Activated T-cell treated with anti-CD3 and anti-CD28 coated beads, Interleukin-2, amount 50 U/mL, for 48 hours (primary cell): ENCODE data around the gene AKAP8.
"Not testable (repeated sequence)": the region's sequence is repeated elsewhere in the genome, so short reads cannot be mapped to it uniquely, and the experiment has no call there.

Experiments used
- DNase-seq, 2 experiments: peaks; one replicate each; pipeline ENCODE4 v3.0.0-alpha.2; 2020

Gene AKAP8

GRCh38 chr19:15371786-15372380 is 7.7 kb downstream of the AKAP8 start:
- no peak for DNase-seq

DNA sequence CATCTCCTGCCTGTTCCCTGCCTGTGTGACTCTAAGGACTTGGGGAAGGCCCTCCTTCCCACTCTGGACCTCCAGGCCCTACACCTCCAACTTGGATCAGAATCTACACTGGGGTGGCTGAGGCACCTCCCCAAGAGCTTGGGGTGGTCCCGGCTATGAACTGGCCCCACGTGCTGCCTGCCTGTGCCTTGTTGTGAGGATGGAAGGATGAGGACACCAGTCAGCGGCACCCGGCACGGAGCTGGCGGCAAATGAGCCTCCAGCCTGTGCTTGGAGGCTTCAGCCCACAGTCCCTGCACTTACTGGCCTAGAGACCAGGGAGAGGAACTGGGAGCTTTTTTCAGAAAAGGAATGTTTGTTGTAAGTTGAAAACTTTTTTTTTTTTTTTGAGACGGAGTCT is 8.5 kb downstream of the AKAP8 start:
- DNase-seq, result no peak

GRCh38 chr19:15369594-15369891 is 10.0 kb downstream of the AKAP8 start:
- DNase-seq, result no peak

- DNase-seq, result no peak
Observed at GRCh38 chr19:15368798-15369593, 10.6 kb downstream of the AKAP8 start.

- no peak for DNase-seq
Observed at GRCh38 chr19:15368051-15368632, 11.4 kb downstream of the AKAP8 start.

GRCh38 chr19:15367439-15367838 is 12.1 kb downstream of the AKAP8 start:
- no peak for DNase-seq

DNA sequence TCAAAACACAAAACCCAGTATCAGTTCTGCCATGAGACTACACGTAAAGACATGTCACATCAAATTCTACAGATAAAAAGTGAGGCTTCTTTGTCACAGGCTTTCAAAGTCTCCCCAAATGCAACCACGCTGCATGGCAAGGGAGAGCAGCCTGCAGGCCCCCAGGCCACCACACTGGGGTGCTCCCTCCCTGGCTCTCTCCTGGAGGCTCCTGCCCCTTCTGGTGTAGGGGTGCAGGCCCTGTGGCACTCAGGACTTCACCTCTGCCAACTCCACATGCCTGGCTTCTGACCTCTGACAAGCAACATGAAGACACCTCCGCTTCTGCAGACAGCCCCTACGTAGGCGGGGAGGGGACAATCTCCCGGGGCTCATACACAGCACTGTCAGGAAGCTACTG is 14.3 kb downstream of the AKAP8 start:
- DNase-seq, result no peak

DNA sequence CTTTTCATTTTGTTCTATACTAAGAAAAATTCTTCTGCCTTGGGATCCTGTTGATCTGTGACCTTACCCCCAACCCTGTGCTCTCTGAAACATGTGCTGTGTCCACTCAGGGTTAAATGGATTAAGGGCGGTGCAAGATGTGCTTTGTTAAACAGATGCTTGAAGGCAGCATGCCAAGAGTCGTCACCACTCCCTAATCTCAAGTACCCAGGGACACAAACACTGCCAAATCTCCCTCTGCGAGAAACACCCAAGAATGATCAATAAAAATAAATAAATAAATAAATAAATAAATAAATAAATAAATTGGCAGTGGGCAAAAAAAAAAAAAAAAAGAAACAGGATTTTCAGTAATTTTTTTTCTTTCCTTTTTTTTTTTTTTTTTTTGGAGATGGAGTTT is 15.8 kb downstream of the AKAP8 start:
- not testable (repeated sequence) for DNase-seq

GRCh38 chr19:15363048-15363447 is 16.5 kb downstream of the AKAP8 start:
- DNase-seq, result not testable (repeated sequence)

DNA sequence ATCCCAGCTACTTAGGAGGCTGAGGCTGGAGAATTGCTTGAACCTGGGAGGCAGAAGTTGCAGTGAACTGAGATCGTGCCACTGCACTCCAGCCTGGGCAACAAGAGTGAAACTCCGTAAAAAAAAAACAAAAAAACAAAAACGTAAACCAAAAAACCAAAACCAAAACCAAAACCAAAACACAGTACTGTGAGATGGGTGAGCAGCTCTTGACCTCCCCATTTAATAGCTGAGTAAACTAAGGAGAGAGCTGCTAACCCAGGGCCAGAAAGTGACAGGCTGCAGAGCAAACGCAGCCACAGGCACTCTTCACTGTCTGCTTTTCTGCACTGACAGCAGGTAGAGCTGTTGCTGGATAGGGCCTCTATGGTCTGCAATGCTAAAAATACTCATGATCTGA is 19.6 kb downstream of the AKAP8 start:
- DNase-seq, result not testable (repeated sequence)

DNA sequence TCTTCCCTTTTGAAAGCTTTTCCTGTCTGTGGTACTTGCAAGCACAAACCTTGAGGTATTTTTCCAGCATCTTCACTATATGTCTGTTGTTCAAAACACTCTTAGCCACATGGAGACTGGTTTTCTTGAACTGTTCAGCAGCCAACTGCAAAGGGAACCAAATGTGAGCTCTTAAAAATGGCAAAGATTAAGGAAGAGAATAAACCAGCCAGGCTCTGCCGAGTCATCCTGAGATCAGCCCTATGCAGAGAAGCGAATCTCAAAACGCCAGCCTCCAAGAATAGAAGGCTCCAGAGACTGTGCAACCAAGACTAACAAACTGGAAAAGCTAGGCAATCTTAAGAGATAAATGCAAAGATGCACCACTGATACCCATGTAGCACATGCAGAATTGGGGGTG is 20.7 kb downstream of the AKAP8 start:
- DNase-seq, result no peak

DNA sequence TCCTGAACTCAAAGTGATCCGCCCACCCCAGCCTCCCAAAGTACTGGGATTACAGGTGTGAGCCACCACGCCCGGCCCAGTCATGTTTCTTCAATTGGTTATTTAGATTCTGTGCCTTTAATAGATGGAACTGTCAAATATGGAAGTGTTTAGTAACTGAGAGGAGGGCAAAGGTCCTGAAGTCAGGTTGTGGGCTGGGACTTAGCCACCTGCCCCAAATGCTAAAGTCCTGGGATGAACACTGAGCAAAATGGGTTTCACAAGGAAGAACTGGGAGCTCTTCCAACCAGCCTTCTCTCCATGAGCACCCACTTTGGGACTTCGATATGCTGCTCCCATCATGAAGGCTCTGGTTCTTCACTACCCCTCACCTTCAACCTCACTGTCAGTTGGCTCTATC is 21.7 kb downstream of the AKAP8 start:
- no peak for DNase-seq

DNA sequence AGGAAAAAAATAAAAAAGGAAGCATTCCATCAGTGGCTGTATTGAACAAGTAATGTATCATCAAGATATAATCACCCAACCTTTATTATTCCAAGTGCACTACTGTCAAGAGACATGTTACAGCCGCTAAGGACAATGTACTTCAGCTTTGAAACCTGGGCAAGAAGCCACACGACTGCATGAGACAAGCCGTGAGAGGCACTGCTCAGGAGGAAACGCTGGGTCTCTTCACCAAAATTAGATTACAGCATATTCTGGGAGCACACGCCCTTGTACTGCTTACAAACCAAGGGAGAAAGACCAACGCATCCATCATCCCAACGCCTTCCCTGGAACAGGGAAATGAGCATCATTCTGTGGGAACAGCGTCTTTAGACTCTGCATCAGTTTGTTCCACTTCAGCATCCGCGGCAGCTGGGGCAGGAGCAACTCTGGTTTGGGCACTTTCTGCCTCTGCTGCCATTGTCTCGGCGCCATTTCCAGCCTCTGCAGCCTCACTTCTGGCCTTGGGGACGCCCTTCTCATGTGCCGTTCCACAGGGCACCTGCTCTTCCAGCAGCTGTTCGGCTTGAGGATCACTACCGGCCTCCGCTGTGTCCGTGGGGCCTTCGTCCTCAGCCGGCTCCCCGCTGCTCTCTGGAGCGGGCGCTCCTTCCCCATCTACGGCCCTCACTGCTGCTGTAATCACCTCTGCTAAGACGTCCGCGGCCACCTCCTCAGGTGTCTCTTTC is 24.9 kb downstream of the AKAP8 start:
- DNase-seq, result no peak

- no peak for DNase-seq
Observed at GRCh38 chr19:15353908-15354307, 25.7 kb downstream of the AKAP8 start.

DNA sequence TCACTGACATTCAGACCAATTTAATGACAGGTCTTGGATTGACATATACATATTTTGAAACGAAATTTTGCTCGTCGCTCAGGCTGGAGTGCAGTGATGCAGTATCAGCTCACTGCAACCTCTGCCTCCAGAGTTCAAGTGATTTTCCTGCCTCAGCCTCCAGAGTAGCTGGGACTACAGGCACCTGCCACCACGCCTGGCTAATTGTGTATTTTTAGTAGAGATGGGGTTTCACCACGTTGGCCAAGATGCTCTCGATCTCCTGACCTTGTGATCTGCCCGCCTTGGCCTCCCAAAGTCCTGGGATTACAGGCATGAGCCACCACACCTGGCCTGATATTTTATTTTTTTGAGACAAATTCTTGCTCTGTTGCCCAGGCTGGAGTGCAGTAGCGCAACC is 27.1 kb downstream of the AKAP8 start:
- not testable (repeated sequence) for DNase-seq

- DNase-seq, result not testable (repeated sequence)
Observed at GRCh38 chr19:15341328-15341727, 38.3 kb downstream of the AKAP8 start.

DNA sequence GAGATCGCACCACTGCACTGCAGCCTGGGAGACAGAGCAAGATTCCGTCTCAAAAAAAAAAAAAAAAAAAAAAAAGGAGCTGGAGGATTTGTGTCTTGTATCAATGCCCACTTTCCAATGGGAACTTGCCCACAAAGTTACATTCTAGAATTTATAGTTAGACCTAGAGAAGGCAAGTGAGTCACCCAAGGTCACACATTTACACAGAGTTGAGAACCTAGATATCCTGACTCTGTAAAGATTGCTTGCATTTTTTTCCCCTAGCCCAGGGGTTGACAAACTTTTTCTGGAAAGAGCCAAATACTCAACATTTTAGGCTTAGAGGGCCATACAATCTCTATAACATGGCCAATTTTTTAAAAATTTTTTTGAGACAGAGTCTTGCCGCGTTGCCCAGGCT is 39.5 kb downstream of the AKAP8 start:
- no peak for DNase-seq

DNA sequence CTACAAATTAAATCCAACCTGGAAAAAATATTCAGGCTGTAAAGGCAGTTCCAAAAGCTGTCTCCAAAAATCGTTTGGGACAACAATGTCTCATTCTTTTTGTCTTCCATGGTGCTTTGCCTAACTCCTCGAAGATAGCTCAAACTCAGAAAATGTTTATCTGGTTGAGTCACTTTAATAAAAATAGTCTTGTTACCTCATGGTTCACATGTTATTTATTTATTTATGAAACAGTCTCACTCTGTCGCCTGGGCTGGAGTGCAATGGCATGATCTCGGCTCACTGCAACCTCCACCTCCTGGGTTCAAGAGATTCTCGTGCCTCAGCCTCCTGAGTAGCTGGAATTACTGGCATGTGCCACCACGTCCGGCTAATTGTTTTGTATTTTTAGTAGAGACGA is 42.4 kb downstream of the AKAP8 start:
- no peak for DNase-seq

DNA sequence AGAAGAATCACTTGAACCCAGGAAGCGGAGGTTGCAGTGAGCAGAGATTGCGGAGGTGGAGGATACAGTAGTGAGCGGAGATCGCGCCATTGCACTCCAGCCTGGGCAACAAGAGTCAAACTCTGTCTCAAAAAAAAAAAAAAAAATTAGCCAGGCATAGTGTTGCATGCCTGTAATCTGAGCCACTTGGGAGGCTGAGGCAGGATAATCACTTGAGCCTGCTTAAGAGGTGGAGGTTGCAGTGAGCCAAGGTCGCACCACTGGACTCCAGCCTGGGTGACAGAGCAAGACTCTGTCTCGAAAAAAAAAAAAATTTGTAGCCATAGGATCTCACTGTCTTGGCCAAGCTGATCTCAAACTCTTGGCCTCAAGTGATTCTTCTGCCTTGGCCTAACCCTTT is 43.6 kb downstream of the AKAP8 start:
- DNase-seq, result not testable (repeated sequence)

DNA sequence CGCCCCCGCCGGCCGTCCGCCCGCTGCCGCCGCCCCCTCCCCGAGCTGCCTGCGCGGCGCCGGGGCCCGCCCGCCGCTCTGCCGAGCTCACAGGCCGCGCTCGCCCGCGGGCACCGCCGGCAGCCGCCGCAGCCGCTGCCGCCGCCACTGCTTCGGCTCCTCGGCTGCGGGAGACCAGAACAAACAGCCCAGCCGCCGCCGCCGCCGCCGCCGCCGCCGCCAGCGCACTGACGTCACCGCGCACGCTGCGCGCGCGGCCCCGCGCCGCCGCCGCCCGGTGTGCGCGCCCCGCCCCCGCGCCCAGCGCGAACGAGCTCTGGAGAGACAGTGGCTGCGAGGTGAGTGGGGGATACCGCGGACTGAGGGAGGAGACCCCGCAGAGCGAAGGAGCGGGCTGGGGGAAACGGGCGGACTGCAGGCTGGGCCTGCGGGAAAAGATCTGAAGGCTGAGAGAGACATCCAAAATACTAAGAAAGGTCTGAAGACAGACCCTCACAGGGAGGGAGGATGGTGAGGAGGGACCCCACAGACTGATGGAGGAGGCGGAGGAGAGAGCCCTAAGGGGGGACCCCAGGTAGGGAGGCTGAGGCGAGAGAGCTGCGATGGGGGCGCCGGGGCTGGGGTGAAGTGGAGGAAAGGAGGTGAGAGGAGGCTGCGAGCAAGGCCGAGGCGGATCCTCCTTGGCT is 47.1 kb downstream of the AKAP8 start, which contains the start of gene BRD4:
TSS of gene BRD4 (minus strand) at position 229 of the 686 bp plus-strand sequence. CDS start 59,440 bp downstream, outside the sequence.
- peak; percentile 84 to 87 for DNase-seq

GRCh38 chr19:15331419-15332310 is 47.9 kb downstream of the AKAP8 start:
- peak; percentile 72 to 80 for DNase-seq
